Neutrophil (primary cell): ENCODE data around the gene OLIG2.

ENCODE experiments used
- H3K27ac ChIP-seq: fragments of 200-600 bp; sonication (generic); 2 replicates; pipeline ENCODE4 v1.5.1; 2016; ENCODE audit warnings: mild to moderate bottlenecking, moderate library complexity
- H3K27me3 ChIP-seq: fragments of 200-600 bp; sonication (generic); 2 replicates; pipeline ENCODE4 v1.6.0; 2016; ENCODE audit warnings: mild to moderate bottlenecking
- H3K36me3 ChIP-seq: fragments of 200-600 bp; sonication (generic); 2 replicates; pipeline ENCODE4 v1.5.1; 2017
- H3K4me1 ChIP-seq, 2 experiments: fragments of 200-600 bp in 1 of 2; sonication (generic) in 1 of 2; 1 replicate in 1 of 2; 2 replicates in 1 of 2; pipeline versions ENCODE4 v1.5.1 to v1.6.1; 2013 to 2016; ENCODE audit warnings: low read depth in 1 of 2, low read length in 1 of 2, mild to moderate bottlenecking in 1 of 2, moderate library complexity in 1 of 2; ENCODE audit not compliant: control insufficient read depth in 1 of 2, insufficient read depth in 1 of 2
- H3K4me3 ChIP-seq, 2 experiments: fragments of 200-600 bp in 1 of 2; sonication (generic) in 1 of 2; 1 replicate in 1 of 2; 2 replicates in 1 of 2; pipeline ENCODE4 v1.5.1; 2013 to 2016; ENCODE audit warnings: low read depth in 1 of 2, low read length in 1 of 2, mild to moderate bottlenecking in 1 of 2, moderate library complexity in 1 of 2
- H3K9me3 ChIP-seq: fragments of 200-600 bp; sonication (generic); 2 replicates; pipeline ENCODE4 v1.5.1; 2016
- TF ChIP-seq, protein P1 (sequence below): fragments of 200-600 bp; sonication (generic); IDR thresholded peaks from 2 replicates; pipeline ENCODE4 v1.5.1; 2016; ENCODE audit warnings: antibody characterized with exemption

Gene OLIG2

DNA sequence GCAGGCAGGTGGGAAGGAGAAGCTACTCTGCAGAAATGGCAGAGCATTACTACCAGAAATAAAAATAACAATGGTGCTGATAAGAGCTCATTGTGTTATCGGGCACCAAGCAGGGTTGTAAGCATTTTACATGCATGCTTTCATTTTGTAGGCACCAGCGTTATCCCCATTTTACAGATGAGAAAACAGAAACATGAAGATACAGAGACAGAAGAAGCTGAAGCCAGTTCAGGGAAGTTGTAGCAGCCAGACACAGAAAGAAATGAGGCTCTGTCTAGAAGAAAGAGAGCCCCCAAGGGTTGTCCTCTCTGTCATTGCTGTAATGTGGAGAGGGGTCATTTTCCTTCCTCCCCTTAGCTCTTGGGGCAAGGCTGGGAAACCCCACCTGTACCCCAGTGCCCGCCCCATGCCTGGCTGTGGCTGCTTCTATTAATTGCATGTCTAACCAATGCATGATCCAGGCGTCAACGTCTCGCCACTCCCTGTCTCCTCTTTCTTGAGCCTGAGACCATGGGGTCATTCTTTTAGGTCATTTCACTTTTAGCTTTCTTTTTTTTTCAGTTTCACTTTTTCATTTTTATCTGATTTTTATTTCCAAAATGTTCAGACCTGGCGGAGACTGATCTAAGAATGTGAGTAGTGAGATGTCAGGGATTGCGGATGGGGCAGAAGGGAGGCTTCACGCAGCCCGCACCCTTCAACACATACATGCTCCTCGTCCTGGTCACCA is 51.0 kb downstream of the OLIG2 start:
- Histone ChIP-seq H3K4me3 (no peak overlapping the region), H3K27ac (no peak overlapping the region), H3K9me3 (no peaks in the 10 kb centered on the region), H3K4me1 (peaks cover 8 to 9% of the 10 kb centered on the region in 2 experiments), H3K27me3 (peaks cover 66% of the 10 kb centered on the region), H3K36me3 (no peaks in the 10 kb centered on the region)
- TF ChIP-seq, protein P1, sequence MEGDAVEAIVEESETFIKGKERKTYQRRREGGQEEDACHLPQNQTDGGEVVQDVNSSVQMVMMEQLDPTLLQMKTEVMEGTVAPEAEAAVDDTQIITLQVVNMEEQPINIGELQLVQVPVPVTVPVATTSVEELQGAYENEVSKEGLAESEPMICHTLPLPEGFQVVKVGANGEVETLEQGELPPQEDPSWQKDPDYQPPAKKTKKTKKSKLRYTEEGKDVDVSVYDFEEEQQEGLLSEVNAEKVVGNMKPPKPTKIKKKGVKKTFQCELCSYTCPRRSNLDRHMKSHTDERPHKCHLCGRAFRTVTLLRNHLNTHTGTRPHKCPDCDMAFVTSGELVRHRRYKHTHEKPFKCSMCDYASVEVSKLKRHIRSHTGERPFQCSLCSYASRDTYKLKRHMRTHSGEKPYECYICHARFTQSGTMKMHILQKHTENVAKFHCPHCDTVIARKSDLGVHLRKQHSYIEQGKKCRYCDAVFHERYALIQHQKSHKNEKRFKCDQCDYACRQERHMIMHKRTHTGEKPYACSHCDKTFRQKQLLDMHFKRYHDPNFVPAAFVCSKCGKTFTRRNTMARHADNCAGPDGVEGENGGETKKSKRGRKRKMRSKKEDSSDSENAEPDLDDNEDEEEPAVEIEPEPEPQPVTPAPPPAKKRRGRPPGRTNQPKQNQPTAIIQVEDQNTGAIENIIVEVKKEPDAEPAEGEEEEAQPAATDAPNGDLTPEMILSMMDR: no peak
